K562 (cell line): ENCODE data around the gene TPD52L2. TPM values are rescaled to one million over a fixed set of nuclear protein-coding genes. Genes with fewer than 3 reads are reported as not detected.

Source experiments
- AFF4 ChIP-seq: sonication (generic); formaldehyde crosslinking; IDR thresholded peaks from 2 replicates; pipeline ENCODE4 v1.8.0; 2023; ENCODE audit warnings: mild to moderate bottlenecking, missing genetic modification reagents
- BRF1 ChIP-seq: IDR thresholded peaks from 3 replicates; pipeline ENCODE4 v1.6.1; 2011; ENCODE audit warnings: borderline replicate concordance, mild to moderate bottlenecking; ENCODE audit not compliant: insufficient read length; ENCODE audit errors: extremely low read depth
- FOXA3 ChIP-seq, 2 experiments: fragments of 450-650 bp in 1 of 2; sonication (generic) in 1 of 2; formaldehyde crosslinking; IDR thresholded peaks in 1 of 2; conservative IDR thresholded peaks in 1 of 2; 2 replicates each; pipeline versions ENCODE4 v1.4.0 to v1.8.0; 2020 to 2022; ENCODE audit warnings: mild to moderate bottlenecking in 2 of 2, missing genetic modification reagents in 1 of 2
- GMEB1 ChIP-seq: fragments of 250-450 bp; sonication (Bioruptor Pico); IDR thresholded peaks from 2 replicates; pipeline ENCODE4 v1.4.0; 2020; ENCODE audit warnings: mild to moderate bottlenecking
- GTF2E2 ChIP-seq: fragments of 200-800 bp; sonication (Bioruptor generic); IDR thresholded peaks from 2 replicates; pipeline ENCODE4 v1.6.1; 2016; ENCODE audit warnings: missing genetic modification characterization, missing compliant biosample characterization
- KLF1 ChIP-seq: fragments of 450-650 bp; IDR thresholded peaks from 2 replicates; pipeline ENCODE4 v1.6.1; 2016; ENCODE audit warnings: missing genetic modification characterization, missing compliant biosample characterization
- POLR2B ChIP-seq: fragments of 450-650 bp; IDR thresholded peaks from 2 replicates; pipeline ENCODE4 v1.6.1; 2018; ENCODE audit warnings: low read depth; ENCODE audit not compliant: partially characterized antibody
- RBM25 ChIP-seq: fragments of 200-400 bp; formaldehyde crosslinking; IDR thresholded peaks from 2 replicates; pipeline ENCODE4 v1.6.1; 2018; ENCODE audit warnings: low read length, low read depth, moderate library complexity; ENCODE audit not compliant: severe bottlenecking
- RNF2 ChIP-seq: sonication (generic); IDR thresholded peaks from 2 replicates; pipeline ENCODE4 v1.6.1; 2016
- SUPT5H ChIP-seq: fragments of 450-650 bp; IDR thresholded peaks from 2 replicates; pipeline ENCODE4 v1.6.1; 2016
- TAF1 ChIP-seq: IDR thresholded peaks from 2 replicates; pipeline ENCODE4 v1.6.1; 2011; ENCODE audit warnings: mild to moderate bottlenecking, low read length, moderate library complexity; ENCODE audit not compliant: insufficient read depth, control insufficient read depth, severe bottlenecking; ENCODE audit errors: extremely low read depth
- THAP12 ChIP-seq: fragments of 250-450 bp; sonication (Bioruptor Pico); IDR thresholded peaks from 2 replicates; pipeline ENCODE4 v1.9.0; 2021; ENCODE audit warnings: mild to moderate bottlenecking, inconsistent platforms
- USF2 ChIP-seq: sonication (generic); formaldehyde crosslinking; IDR thresholded peaks from 2 replicates; pipeline ENCODE4 v1.5.0; 2020; ENCODE audit warnings: missing genetic modification reagents
- ZKSCAN1 ChIP-seq: fragments of 150-350 bp; IDR thresholded peaks from 2 replicates; pipeline ENCODE4 v1.6.1; 2016; ENCODE audit warnings: low read depth, low read length
- ZNF224 ChIP-seq: sonication (generic); formaldehyde crosslinking; IDR thresholded peaks from 2 replicates; pipeline ENCODE4 v1.8.0; 2022; ENCODE audit warnings: mild to moderate bottlenecking, missing genetic modification reagents
- ZNF507 ChIP-seq: conservative IDR thresholded peaks from 2 replicates; pipeline ENCODE4 v1.6.1; 2017; ENCODE audit warnings: missing genetic modification characterization, missing compliant biosample characterization
- ZNF512 ChIP-seq: IDR thresholded peaks from 2 replicates; pipeline ENCODE4 v1.6.1; 2016; ENCODE audit warnings: missing genetic modification characterization, missing compliant biosample characterization
- polyA plus RNA-seq, 8 experiments: library from polyadenylated mRNA; depleted of rRNA in 4 of 8; stranded (reverse) in 5 of 8; unstranded in 3 of 8; fragments of >200 nt; fragmentation: Nextera tagmentation in 2 of 8; fragmentation: Illumina TruSeq in 1 of 8; extraction: Ambion mirVana in 2 of 8; extraction: Trizol in 1 of 8; gene quantifications; 2 replicates each; pipeline versions ENCODE4 v1.2.1 to v1.2.3, GENCODE V29; 2011 to 2014; ENCODE audit warnings: inconsistent platforms in 1 of 8, missing spikeins in 1 of 8
- total RNA-seq, 7 experiments: library from RNA; depleted of rRNA in 6 of 7; stranded (reverse); fragments of >200 nt in 6 of 7; fragmentation: Illumina TruSeq in 2 of 7; extraction: Trizol in 2 of 7; gene quantifications; 2 replicates each; pipeline versions ENCODE4 v1.2.1 to v1.2.3, GENCODE V29; 2011 to 2021; ENCODE audit warnings: low replicate concordance in 1 of 7

Gene TPD52L2
- total and polyA plus RNA-seq, 9 of the 15 experiments (the other 6 are each of a cell fraction or from before 2014, with no cell fraction given): 1.9 to 117 (median 74.6) TPM

- peak; percentile 14; the same call in 1 of the 2 replicates for TF ChIP-seq AFF4 (CRISPR knock-in tag)
- TF ChIP-seq GMEB1 (CRISPR knock-in tag): peak; percentile 61; the same call in 1 of the 2 replicates
- peak; percentile 93 for TF ChIP-seq SUPT5H
- no peak for TF ChIP-seq ZNF507 (tag)
- TF ChIP-seq KLF1 (tag): peak; percentile 63; the same call in 1 of the 2 replicates
- TF ChIP-seq USF2: peak; percentile 92
- TF ChIP-seq THAP12: peak; percentile 25; the same call in 1 of the 2 replicates
- no peak for TF ChIP-seq ZNF224
- no peak for TF ChIP-seq BRF1
- peak; percentile 68 for TF ChIP-seq RBM25
- no peak; the same call in 1 of the 2 replicates for TF ChIP-seq GTF2E2 (tag)
- TF ChIP-seq POLR2B: peak; percentile 87
- TF ChIP-seq TAF1: peak; percentile 87
- TF ChIP-seq RNF2: no peak; the same call in none of the 2 replicates
- TF ChIP-seq ZNF512 (tag): no peak
- peak; percentile 53; the same call in 1 of the 2 replicates for TF ChIP-seq ZKSCAN1
- TF ChIP-seq FOXA3 (CRISPR knock-in tag; conservative IDR thresholded peaks at IDR 0.05 in 1 of 2, IDR thresholded peaks at IDR 0.05 in 1 of 2): no peak
These were observed at the start of gene TPD52L2 (continued) for GRCh38 chr20:63864978-63865640.
